Thoracic aorta (tissue), 2 donors: ENCODE results near the gene PSMA7. TPM values are rescaled to one million over a fixed set of nuclear protein-coding genes. Genes with fewer than 3 reads are reported as not detected.

ENCODE experiments used
- ATAC-seq: fragments of 150-250 bp; one replicate; pipeline ENCODE4 v1.8.0; 2017; ENCODE audit warnings: low read depth; ENCODE audit not compliant: insufficient number of reproducible peaks, low FRiP score
- DNase-seq: peaks from one replicate; pipeline ENCODE4 v3.0.0-alpha.2; 2020; ENCODE audit warnings: low spot score
- H3K27ac ChIP-seq, 2 donors: fragments of 200-600 bp; sonication (generic); 1 replicate in 1 of 2; 2 replicates in 1 of 2; pipeline ENCODE4 v1.5.1; 2016; ENCODE audit warnings: mild to moderate bottlenecking in 2 of 2, moderate library complexity in 2 of 2
- H3K27me3 ChIP-seq: fragments of 200-600 bp; sonication (generic); replicated peaks from 2 replicates; pipeline ENCODE4 v1.6.0; 2016; ENCODE audit warnings: mild to moderate bottlenecking; ENCODE audit not compliant: insufficient read depth
- H3K36me3 ChIP-seq: fragments of 200-600 bp; sonication (generic); one replicate; pipeline ENCODE4 v1.5.1; 2016
- H3K4me1 ChIP-seq, 2 donors: fragments of 200-600 bp; sonication (generic); 1 replicate in 1 of 2; 2 replicates in 1 of 2; pipeline versions ENCODE4 v1.5.1 to v1.6.0; 2016; ENCODE audit warnings: low read depth in 2 of 2, mild to moderate bottlenecking in 1 of 2; ENCODE audit not compliant: control insufficient read depth in 1 of 2
- H3K4me3 ChIP-seq: fragments of 200-600 bp; sonication (generic); 2 replicates; pipeline ENCODE4 v1.5.1; 2016; ENCODE audit warnings: mild to moderate bottlenecking
- H3K9me3 ChIP-seq: fragments of 200-600 bp; sonication (generic); 2 replicates; pipeline ENCODE4 v1.5.1; 2016
- CTCF ChIP-seq: fragments of 200-600 bp; sonication (generic); IDR thresholded peaks from one replicate; pipeline ENCODE4 v1.5.1; 2019; ENCODE audit warnings: antibody characterized with exemption
- total RNA-seq, 2 donors: library from RNA; depleted of rRNA; stranded (reverse); fragments of >200 nt; gene quantifications; one replicate each; pipeline versions ENCODE4 v1.1.0 to v1.2.3, GENCODE V29; 2016

The PSMA7 gene
- total RNA-seq, 2 donors from 2014 or later, result 185 to 228 TPM

- H3K4me1 ChIP-seq, result peaks cover 9 to 29% of the 10 kb centered on the region in 2 donors
- H3K27me3 ChIP-seq, result no peaks in the 10 kb centered on the region
Measured at GRCh38 chr20:62147528-62147927, 4.3 kb upstream of the PSMA7 start.

DNA sequence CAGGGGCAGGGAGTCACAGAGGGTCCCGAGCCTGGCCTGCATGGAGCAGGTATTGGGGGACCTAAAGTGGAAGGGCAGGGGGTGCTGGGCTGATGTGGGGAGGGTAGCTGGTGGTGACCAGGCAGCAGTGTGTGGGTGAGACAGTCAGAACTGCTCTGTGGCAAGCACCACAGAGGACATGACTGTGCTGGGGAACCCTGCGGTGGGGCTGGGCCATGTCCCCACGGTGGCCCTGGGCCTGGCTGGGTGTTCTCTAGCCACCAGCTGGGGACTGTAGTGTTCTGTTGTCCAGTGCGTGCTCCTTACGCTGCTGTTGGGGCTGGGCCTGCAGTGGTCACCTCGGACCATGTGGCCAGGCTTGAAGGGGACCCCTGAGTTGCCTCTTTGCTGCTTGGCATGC lies 3.9 kb upstream of the PSMA7 start:
- H3K9me3 ChIP-seq, result no peaks in the 10 kb centered on the region
- no peaks in the 10 kb centered on the region for H3K27me3 ChIP-seq
- peaks cover 9 to 30% of the 10 kb centered on the region in 2 donors for H3K4me1 ChIP-seq
- no peak overlapping the region for H3K4me3 ChIP-seq
- DNase-seq, result no peak
- H3K27ac ChIP-seq, result no peak overlapping the region
- no peak for ATAC-seq
- peaks cover 4% of the 10 kb centered on the region for H3K36me3 ChIP-seq
- TF ChIP-seq CTCF, result no peak

More at GRCh38 chr20:62147528-62147927, 4.3 kb upstream of the PSMA7 start:
- Histone ChIP-seq H3K4me3 (no peak overlapping the region), H3K36me3 (peaks cover 4% of the 10 kb centered on the region), H3K9me3 (no peaks in the 10 kb centered on the region), H3K27ac (no peak overlapping the region)
- TF ChIP-seq CTCF, result no peak
- ATAC-seq (no peak), DNase-seq (no peak)

- no peak for TF ChIP-seq CTCF
- Histone ChIP-seq H3K27me3 (no peaks in the 10 kb centered on the region), H3K27ac (no peak overlapping the region), H3K36me3 (peaks cover 4% of the 10 kb centered on the region), H3K9me3 (no peaks in the 10 kb centered on the region), H3K4me1 (peaks cover 19 to 40% of the 10 kb centered on the region in 2 donors), H3K4me3 (no peak overlapping the region)
- no peak for DNase-seq
- ATAC-seq, result no peak
Measured at GRCh38 chr20:62146019-62146755, 3.0 kb upstream of the PSMA7 start.

DNA sequence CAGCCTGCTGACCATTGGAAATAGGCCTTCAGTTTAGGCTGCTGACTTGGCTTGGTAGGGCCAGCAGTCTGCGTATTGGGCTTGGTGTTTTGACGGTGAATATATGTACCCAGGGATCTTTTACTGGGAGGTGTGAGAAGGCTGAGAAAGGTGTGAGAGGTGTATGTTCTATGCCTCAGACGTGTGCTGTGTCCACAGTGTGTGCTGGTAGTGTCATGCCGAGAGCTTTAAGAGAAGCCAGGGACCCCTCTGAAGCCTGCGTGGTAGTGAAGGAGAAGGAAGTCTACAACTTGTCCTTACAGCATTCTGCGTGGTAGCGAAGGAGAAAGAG lies 2.5 kb upstream of the PSMA7 start:
- no peak overlapping the region for H3K4me3 ChIP-seq
- ATAC-seq (no peak), DNase-seq (no peak)
- no peaks in the 10 kb centered on the region for H3K9me3 ChIP-seq
- no peaks in the 10 kb centered on the region for H3K27me3 ChIP-seq
- H3K36me3 ChIP-seq, result peaks cover 1% of the 10 kb centered on the region
- TF ChIP-seq CTCF, result no peak
- peaks cover 24 to 45% of the 10 kb centered on the region in 2 donors for H3K4me1 ChIP-seq
- no peak overlapping the region for H3K27ac ChIP-seq

DNA sequence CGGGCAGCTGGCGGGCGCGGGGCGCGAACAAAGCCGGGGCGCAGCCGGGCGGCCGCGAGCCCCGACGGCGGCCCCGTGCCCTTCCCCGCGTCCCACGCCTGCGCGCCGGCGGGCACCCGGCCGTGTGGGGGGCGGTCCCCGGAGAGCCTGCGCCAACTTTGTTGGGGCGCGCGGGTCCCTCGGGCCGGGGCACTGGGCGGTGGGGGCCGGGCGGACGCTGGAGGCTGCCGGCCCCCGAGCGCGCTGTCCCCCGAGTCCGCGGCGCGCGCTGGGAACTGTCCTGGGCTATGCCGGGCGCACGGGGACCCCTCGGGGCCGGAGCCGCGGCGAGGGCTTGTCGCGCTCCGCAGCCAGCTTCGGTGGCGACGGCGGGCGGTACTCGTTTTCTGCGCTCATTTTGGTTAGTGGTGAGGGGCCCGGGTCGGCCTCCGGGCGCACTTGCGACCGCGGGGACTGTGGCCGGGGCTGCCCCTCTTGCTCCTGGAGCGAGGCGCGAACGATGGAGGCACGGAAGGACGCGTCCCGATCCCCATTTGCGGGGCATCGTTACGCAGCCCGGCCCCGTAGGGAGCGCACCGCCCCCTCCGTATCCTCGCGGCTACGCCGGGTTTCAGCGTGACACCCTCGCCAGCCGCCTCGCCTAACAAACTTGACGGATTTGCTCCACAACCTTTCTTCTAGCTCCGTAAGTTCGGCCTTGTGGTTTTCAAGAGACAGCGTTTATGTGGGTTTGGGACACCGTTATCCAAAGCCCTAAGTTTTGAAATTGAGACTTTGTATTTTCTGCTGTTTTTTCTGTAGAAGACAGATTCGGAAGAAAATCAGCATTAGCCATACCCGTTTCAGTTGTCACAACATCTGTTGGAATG lies 997 bp upstream of the PSMA7 start:
- Histone ChIP-seq H3K27me3 (no peaks in the 10 kb centered on the region), H3K4me1 (peaks cover 25 to 52% of the 10 kb centered on the region in 2 donors), H3K9me3 (no peaks in the 10 kb centered on the region), H3K36me3 (peaks cover 13% of the 10 kb centered on the region), H3K27ac (peak overlapping the region; percentile 85 to 89), H3K4me3 (peak overlapping the region; percentile 89)
- no peak for TF ChIP-seq CTCF
- ATAC-seq (no peak), DNase-seq (no peak)
